Adrenal gland (tissue), 12 donors: Measurements from ENCODE around the gene ZNF324. TPM values are rescaled to one million over a fixed set of nuclear protein-coding genes. Genes with fewer than 3 reads are reported as not detected.
"Not testable (repeated sequence)": the region's sequence is repeated elsewhere in the genome, so short reads cannot be mapped to it uniquely, and the experiment has no call there.

Source experiments
- DNase-seq, 7 donors: peaks; one replicate each; pipeline ENCODE4 v3.0.0-alpha.2; 2019 to 2020
- H3K27ac ChIP-seq, 5 donors: fragments of 200-600 bp; sonication (generic) in 4 of 5; 1 replicate in 3 of 5; 2 replicates in 2 of 5; pipeline versions ENCODE4 v1.5.1 to v1.8.0; 2016 to 2020; ENCODE audit warnings: mild to moderate bottlenecking in 1 of 5
- H3K27me3 ChIP-seq: fragments of 200-600 bp; 2 replicates; pipeline ENCODE4 v1.8.0; 2021
- H3K36me3 ChIP-seq, 2 donors: fragments of 200-600 bp; replicated peaks in 1 of 2; 1 replicate in 1 of 2; 2 replicates in 1 of 2; pipeline versions ENCODE4 v1.5.1 to v1.8.0; 2018 to 2022
- H3K4me1 ChIP-seq, 2 donors: fragments of 200-600 bp; replicated peaks in 1 of 2; 1 replicate in 1 of 2; 2 replicates in 1 of 2; pipeline versions ENCODE4 v1.5.1 to v1.8.0; 2018 to 2021
- H3K4me3 ChIP-seq, 4 donors: fragments of 200-600 bp; sonication (generic) in 3 of 4; one replicate each; pipeline ENCODE4 v1.5.1; 2016 to 2018
- H3K9me3 ChIP-seq, 3 donors: fragments of 200-600 bp; sonication (generic) in 1 of 3; replicated peaks in 1 of 3; 1 replicate in 2 of 3; 2 replicates in 1 of 3; pipeline versions ENCODE4 v1.5.1 to v1.8.0; 2016 to 2021
- POLR2A ChIP-seq, 2 donors: fragments of 450-650 bp; IDR thresholded peaks; one replicate each; pipeline ENCODE4 v1.6.1; 2017; ENCODE audit warnings: antibody characterized with exemption in 2 of 2, mild to moderate bottlenecking in 2 of 2, moderate library complexity in 1 of 2
- WGBS, 4 donors: extraction: QIAGEN DNeasy Blood & Tissue Kit in 2 of 4; methylation state at CpG; one replicate each; pipeline versions ENCODE4 v1.1.5 to v1.1.7; 2013 to 2017; 5-methylcytosine and 5-hydroxymethylcytosine counted together
- intact Hi-C, 2 donors: fragments of 100-400 bp; cut with DNase I; formaldehyde crosslinking; loops; one replicate each; pipeline versions ENCODE4 v1.14.1 to v1.15.0; 2022 to 2023
- polyA plus RNA-seq, 3 donors: library from polyadenylated mRNA; stranded (reverse); fragments of 200-250 nt in 2 of 3; fragments of 350-450 nt in 1 of 3; fragmentation: Illumina TruSeq in 1 of 3; extraction: RNeasy Lipid Tissue Mini Kit (QIAGEN cat#74804) in 1 of 3; gene quantifications; one replicate each; pipeline ENCODE4 v1.2.3, GENCODE V29; 2013 to 2014
- total RNA-seq, 9 donors: library from RNA; depleted of rRNA in 4 of 9; stranded (reverse); fragments of >200 nt in 4 of 9; fragments of 120-200 nt in 1 of 9; fragmentation: NEBNext Ultra II Directional in 1 of 9; extraction: Animal tissue kit (Norgen Biotek cat#: 25700) in 1 of 9; gene quantifications; one replicate each; pipeline versions ENCODE4 v1.1.0 to v1.2.4, GENCODE V29; 2013 to 2023
- TF ChIP-seq, protein P1 (sequence below), 6 experiments: fragments of 450-650 bp in 4 of 6; fragments of 200-600 bp in 2 of 6; sonication (generic) in 1 of 6; IDR thresholded peaks; 1 replicate in 5 of 6; 2 replicates in 1 of 6; pipeline versions ENCODE4 v1.5.1 to v1.8.0; 2016 to 2021; ENCODE audit warnings: antibody characterized with exemption in 6 of 6, mild to moderate bottlenecking in 2 of 6, moderate library complexity in 1 of 6
- donor health status: healthy with polysubstance abuse.
- donor health status: Bipolar disorder and iron deficiency.
- donor health status: DM: yes; HTN: yes; CAD: no.
- donor health status: DM: no; HTN: no; CAD: no.
- donor health status: DM: no; HTN: no; CAD: no.
- donor health status: DM: yes; HTN: yes; CAD: no.

The ZNF324 gene
- total and polyA plus RNA-seq, 12 donors = 2.1 to 58.3 (median 10.9) TPM

DNA sequence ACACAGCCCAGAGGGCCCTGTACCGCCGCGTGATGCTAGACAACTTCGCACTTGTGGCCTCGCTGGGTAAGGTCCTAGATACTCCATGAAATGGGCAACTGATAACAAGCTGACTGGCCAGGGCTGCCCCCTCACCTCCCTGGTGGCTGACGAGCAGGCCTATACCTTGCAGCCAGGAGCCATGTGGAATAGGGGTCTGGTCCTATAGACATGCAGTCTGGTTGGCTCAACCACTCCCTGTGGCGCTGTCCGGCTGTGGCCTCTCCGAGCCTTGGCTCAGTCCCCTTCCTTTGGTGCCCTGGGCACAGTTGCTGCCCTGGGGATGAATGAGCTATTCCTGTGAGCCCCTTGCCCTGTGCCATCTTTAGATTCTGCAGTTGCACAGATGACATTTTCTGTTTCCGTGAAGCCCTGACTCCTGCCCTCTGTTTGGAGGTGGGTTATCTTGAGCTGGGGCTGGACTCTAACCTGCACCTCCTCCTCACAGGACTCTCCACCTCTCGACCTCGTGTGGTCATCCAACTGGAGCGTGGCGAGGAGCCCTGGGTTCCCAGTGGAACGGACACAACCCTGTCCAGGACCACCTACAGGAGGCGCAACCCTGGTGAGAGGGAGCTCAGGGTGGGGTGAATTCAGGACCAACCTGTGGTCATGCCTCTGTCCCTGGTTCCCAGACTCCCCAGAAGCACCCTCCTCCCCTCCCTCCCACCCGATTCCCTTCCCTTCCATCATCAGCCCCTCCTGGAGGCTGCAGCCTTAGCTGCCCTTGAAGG, 2.5 kb downstream of the ZNF324 start:
- TF ChIP-seq POLR2A (IDR thresholded peaks at IDR 0.05) = no peak
- TF ChIP-seq, protein P1, sequence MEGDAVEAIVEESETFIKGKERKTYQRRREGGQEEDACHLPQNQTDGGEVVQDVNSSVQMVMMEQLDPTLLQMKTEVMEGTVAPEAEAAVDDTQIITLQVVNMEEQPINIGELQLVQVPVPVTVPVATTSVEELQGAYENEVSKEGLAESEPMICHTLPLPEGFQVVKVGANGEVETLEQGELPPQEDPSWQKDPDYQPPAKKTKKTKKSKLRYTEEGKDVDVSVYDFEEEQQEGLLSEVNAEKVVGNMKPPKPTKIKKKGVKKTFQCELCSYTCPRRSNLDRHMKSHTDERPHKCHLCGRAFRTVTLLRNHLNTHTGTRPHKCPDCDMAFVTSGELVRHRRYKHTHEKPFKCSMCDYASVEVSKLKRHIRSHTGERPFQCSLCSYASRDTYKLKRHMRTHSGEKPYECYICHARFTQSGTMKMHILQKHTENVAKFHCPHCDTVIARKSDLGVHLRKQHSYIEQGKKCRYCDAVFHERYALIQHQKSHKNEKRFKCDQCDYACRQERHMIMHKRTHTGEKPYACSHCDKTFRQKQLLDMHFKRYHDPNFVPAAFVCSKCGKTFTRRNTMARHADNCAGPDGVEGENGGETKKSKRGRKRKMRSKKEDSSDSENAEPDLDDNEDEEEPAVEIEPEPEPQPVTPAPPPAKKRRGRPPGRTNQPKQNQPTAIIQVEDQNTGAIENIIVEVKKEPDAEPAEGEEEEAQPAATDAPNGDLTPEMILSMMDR (IDR thresholded peaks at IDR 0.05) = no peak
- Histone ChIP-seq H3K4me1 (peaks cover 0 to 10% of the 10 kb centered on the region in 2 donors), H3K9me3 (no peaks in the 10 kb centered on the region), H3K27ac (no peak overlapping the region), H3K4me3 (no peak overlapping the region), H3K36me3 (peaks cover 0 to 33% of the 10 kb centered on the region in 2 donors), H3K27me3 (no peaks in the 10 kb centered on the region)
- WGBS, 4 donors = 89 to 91% (median 90%) methylated on average over 10 to 17 of the region's 17 CpGs
- intact Hi-C loops = no loop called here
- no peak for DNase-seq

DNA sequence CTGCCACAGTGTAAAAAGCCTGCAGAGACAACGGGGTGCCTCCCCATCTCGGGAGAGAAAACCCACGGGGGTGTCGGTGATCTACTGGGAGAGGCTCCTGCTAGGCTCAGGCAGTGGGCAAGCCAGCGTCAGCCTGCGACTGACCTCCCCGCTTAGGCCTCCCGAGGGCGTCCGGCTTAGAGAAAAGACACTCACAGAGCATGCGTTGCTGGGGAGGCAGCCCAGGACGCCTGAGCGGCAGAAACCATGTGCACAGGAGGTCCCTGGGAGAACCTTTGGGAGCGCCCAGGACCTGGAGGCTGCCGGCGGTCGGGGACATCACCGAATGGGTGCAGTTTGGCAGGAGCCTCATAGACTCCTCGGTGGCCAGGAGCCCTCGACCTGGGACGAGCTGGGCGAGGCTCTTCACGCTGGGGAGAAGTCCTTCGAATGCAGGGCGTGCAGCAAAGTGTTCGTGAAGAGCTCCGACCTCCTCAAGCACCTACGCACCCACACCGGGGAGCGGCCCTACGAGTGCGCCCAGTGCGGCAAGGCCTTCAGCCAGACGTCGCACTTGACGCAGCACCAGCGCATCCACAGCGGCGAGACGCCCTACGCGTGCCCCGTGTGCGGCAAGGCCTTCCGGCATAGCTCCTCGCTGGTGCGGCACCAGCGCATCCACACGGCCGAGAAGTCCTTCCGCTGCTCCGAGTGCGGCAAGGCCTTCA, 4.1 kb downstream of the ZNF324 start:
- H3K27me3 ChIP-seq, H3K27ac ChIP-seq, intact Hi-C loops, H3K9me3 ChIP-seq, DNase-seq, H3K4me3 ChIP-seq: not testable (repeated sequence)
- Histone ChIP-seq H3K36me3 (peaks cover 0 to 33% of the 10 kb centered on the region in 2 donors), H3K4me1 (peaks cover 0 to 14% of the 10 kb centered on the region in 2 donors)
- WGBS, 4 donors = 90 to 99% (median 97%) methylated on average over 12 to 33 of the region's 53 CpGs

DNA sequence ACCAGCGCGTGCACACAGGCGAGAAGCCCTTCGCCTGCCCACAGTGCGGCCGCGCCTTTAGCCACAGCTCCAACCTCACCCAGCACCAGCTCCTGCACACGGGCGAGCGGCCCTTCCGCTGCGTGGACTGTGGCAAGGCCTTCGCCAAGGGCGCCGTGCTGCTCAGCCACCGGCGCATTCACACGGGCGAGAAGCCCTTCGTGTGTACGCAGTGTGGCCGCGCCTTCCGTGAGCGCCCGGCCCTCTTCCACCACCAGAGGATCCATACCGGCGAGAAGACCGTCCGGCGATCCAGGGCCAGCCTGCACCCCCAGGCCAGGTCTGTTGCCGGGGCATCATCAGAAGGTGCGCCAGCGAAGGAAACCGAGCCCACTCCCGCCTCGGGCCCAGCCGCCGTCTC, 4.9 kb downstream of the ZNF324 start:
- no peak for DNase-seq
- 94 to 95% (median 95%) methylated on average over 19 to 39 of the region's 39 CpGs for WGBS, 4 donors
- Histone ChIP-seq H3K4me3 (no peak overlapping the region), H3K27me3 (no peaks in the 10 kb centered on the region), H3K9me3 (no peaks in the 10 kb centered on the region), H3K4me1 (peaks cover 4 to 18% of the 10 kb centered on the region in 2 donors), H3K36me3 (peaks cover 0 to 33% of the 10 kb centered on the region in 2 donors), H3K27ac (no peak overlapping the region)
- intact Hi-C loops = no loop called here
- TF ChIP-seq, protein P1 (IDR thresholded peaks at IDR 0.05) = no peak
- no peak for TF ChIP-seq POLR2A (IDR thresholded peaks at IDR 0.05)

DNA sequence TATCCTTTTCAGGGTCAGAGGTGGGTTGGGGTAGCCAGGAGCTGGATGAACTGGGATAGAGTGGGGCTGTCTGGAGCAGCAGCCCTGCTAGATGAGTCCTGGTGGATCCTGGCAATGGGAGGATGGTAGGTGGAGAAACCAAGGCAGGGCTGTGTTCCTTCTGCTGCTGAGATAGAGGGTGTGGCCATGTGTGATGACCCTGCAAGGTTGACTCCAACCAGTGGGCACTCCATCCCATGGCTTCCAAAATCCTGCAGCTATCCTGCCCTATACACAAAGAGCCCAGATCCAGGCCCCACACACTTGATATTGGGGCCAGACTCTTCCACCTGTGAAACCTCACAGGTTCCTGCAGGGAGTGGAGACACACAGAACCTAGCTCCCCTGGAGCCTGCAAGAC, 6.9 kb downstream of the ZNF324 start:
- no peak overlapping the region for H3K4me3 ChIP-seq
- peaks cover 0 to 34% of the 10 kb centered on the region in 2 donors for H3K36me3 ChIP-seq
- H3K4me1 ChIP-seq = peaks cover 6 to 16% of the 10 kb centered on the region in 2 donors
- DNase-seq = no peak
- no peaks in the 10 kb centered on the region for H3K27me3 ChIP-seq
- TF ChIP-seq, protein P1 (IDR thresholded peaks at IDR 0.05) = no peak
- no peak for TF ChIP-seq POLR2A (IDR thresholded peaks at IDR 0.05)
- no peaks in the 10 kb centered on the region for H3K9me3 ChIP-seq
- H3K27ac ChIP-seq = no peak overlapping the region
- intact Hi-C loops = no loop called here
